ENCODE measurements around the gene BTBD10.

The BTBD10 gene

GRCh38 chr11:13362596-13363109 lies 100.4 kb downstream of the BTBD10 start:
- Histone ChIP-seq H3K4me3 (no peak overlapping the region), H3K27ac (no peak overlapping the region)
- no peak for DNase-seq (ENCODE audit: low spot score)
- no peak for TF ChIP-seq CTCF (IDR thresholded peaks at IDR 0.05)

GRCh38 chr11:13358596-13359270 lies 104.3 kb downstream of the BTBD10 start:
- Histone ChIP-seq H3K27ac (no peak overlapping the region), H3K4me3 (no peak overlapping the region)
- no peak for TF ChIP-seq CTCF (IDR thresholded peaks at IDR 0.05)
- DNase-seq (ENCODE audit: low spot score) = no peak

GRCh38 chr11:13357232-13357631 lies 105.8 kb downstream of the BTBD10 start:
- TF ChIP-seq CTCF (IDR thresholded peaks at IDR 0.05) = no peak
- Histone ChIP-seq H3K27ac (no peak overlapping the region), H3K4me3 (no peak overlapping the region)
- DNase-seq (ENCODE audit: low spot score) = no peak

- H3K4me3 ChIP-seq = no peak overlapping the region
- DNase-seq (ENCODE audit: low spot score) = no peak
- TF ChIP-seq CTCF (IDR thresholded peaks at IDR 0.05) = no peak
- no peak overlapping the region for H3K27ac ChIP-seq
Observed at GRCh38 chr11:13355191-13355590, 107.8 kb downstream of the BTBD10 start.

GRCh38 chr11:13354335-13354734 lies 108.7 kb downstream of the BTBD10 start:
- no peak for DNase-seq (ENCODE audit: low spot score)
- Histone ChIP-seq H3K4me3 (no peak overlapping the region), H3K27ac (no peak overlapping the region)
- TF ChIP-seq CTCF (IDR thresholded peaks at IDR 0.05) = no peak

- H3K27ac ChIP-seq = no peak overlapping the region
- no peak overlapping the region for H3K4me3 ChIP-seq
- no peak for TF ChIP-seq CTCF (IDR thresholded peaks at IDR 0.05)
- no peak for DNase-seq (ENCODE audit: low spot score)
Observed at GRCh38 chr11:13352711-13353110, 110.3 kb downstream of the BTBD10 start.

GRCh38 chr11:13349581-13349980 lies 113.4 kb downstream of the BTBD10 start:
- no peak for TF ChIP-seq CTCF (IDR thresholded peaks at IDR 0.05)
- H3K27ac ChIP-seq = no peak overlapping the region
- no peak overlapping the region for H3K4me3 ChIP-seq
- DNase-seq (ENCODE audit: low spot score) = no peak

All from coronary artery (tissue), 2 donors.